Measurements from ENCODE around the gene ULBP2.
"Not testable (repeated sequence)": the region's sequence is repeated elsewhere in the genome, so short reads cannot be mapped to it uniquely, and the experiment has no call there.

ULBP2 gene

GRCh38 chr6:149929422-149929821 lies 12.4 kb upstream of the ULBP2 start:
- no peak for DNase-seq

GRCh38 chr6:149931501-149931900 lies 10.3 kb upstream of the ULBP2 start:
- no peak for DNase-seq

- no peak for DNase-seq
Measured at GRCh38 chr6:149933036-149933435, 8.8 kb upstream of the ULBP2 start.

GRCh38 chr6:149933461-149933860 lies 8.4 kb upstream of the ULBP2 start:
- DNase-seq = no peak

- DNase-seq = peak; percentile 63
Measured at GRCh38 chr6:149934249-149935156, 7.3 kb upstream of the ULBP2 start.

GRCh38 chr6:149935246-149935645 lies 6.6 kb upstream of the ULBP2 start:
- no peak for DNase-seq

GRCh38 chr6:149935668-149936067 lies 6.1 kb upstream of the ULBP2 start:
- no peak for DNase-seq

- DNase-seq = no peak
Measured at GRCh38 chr6:149936743-149937142, 5.1 kb upstream of the ULBP2 start.

GRCh38 chr6:149938013-149938570 lies 3.7 kb upstream of the ULBP2 start:
- DNase-seq = not testable (repeated sequence)

GRCh38 chr6:149938571-149939355 lies 3.1 kb upstream of the ULBP2 start:
- DNase-seq = peak; percentile 39

GRCh38 chr6:149939356-149939648 lies 2.5 kb upstream of the ULBP2 start:
- no peak for DNase-seq

- no peak for DNase-seq
Measured at GRCh38 chr6:149939909-149940671, 1.7 kb upstream of the ULBP2 start.

- no peak for DNase-seq
Measured at GRCh38 chr6:149940672-149940982, 1.2 kb upstream of the ULBP2 start.

GRCh38 chr6:149942461-149942829 lies 631 bp downstream of the ULBP2 start:
- no peak for DNase-seq

- not testable (repeated sequence) for DNase-seq
Measured at GRCh38 chr6:149943321-149943720, 1.5 kb downstream of the ULBP2 start.

GRCh38 chr6:149945276-149945675 lies 3.5 kb downstream of the ULBP2 start:
- DNase-seq = not testable (repeated sequence)

- not testable (repeated sequence) for DNase-seq
Measured at GRCh38 chr6:149946631-149947030, 4.8 kb downstream of the ULBP2 start.

GRCh38 chr6:149947533-149947932 lies 5.7 kb downstream of the ULBP2 start:
- not testable (repeated sequence) for DNase-seq

GRCh38 chr6:149948011-149948410 lies 6.2 kb downstream of the ULBP2 start:
- DNase-seq = no peak

- no peak for DNase-seq
Measured at GRCh38 chr6:149948616-149949015, 6.8 kb downstream of the ULBP2 start.

- DNase-seq = no peak
Measured at GRCh38 chr6:149950423-149950822, 8.6 kb downstream of the ULBP2 start.

GRCh38 chr6:149951096-149951495 lies 9.3 kb downstream of the ULBP2 start:
- DNase-seq = no peak

GRCh38 chr6:149951626-149952025 lies 9.8 kb downstream of the ULBP2 start:
- DNase-seq = no peak
